Heart left ventricle (tissue), 16 donors: ENCODE data around the gene PLCG2. TPM values are rescaled to one million over a fixed set of nuclear protein-coding genes. Genes with fewer than 3 reads are reported as not detected.
"Not testable (repeated sequence)": the region's sequence is repeated elsewhere in the genome, so short reads cannot be mapped to it uniquely, and the experiment has no call there.

Experiments used
- ATAC-seq, 4 donors: fragments of 200-7000 bp; cut with Tn5 transposase; one replicate each; pipeline ENCODE4 v1.9.1; 2020 to 2022; ENCODE audit warnings: moderate library complexity in 4 of 4, mild to moderate bottlenecking in 3 of 4, moderate number of reproducible peaks in 1 of 4
- DNase-seq, 5 donors: peaks; one replicate each; pipeline ENCODE4 v3.0.0-alpha.2; 2020
- H3K27ac ChIP-seq, 12 donors: fragments of 200-600 bp; sonication (generic) in 4 of 12; one replicate each; pipeline versions ENCODE4 v1.5.0 to v1.8.0; 2016 to 2022; ENCODE audit warnings: mild to moderate bottlenecking in 2 of 12
- H3K27me3 ChIP-seq, 9 donors: fragments of 200-600 bp; sonication (generic) in 2 of 9; one replicate each; pipeline versions ENCODE4 v1.5.1 to v1.8.0; 2016 to 2022; ENCODE audit warnings: mild to moderate bottlenecking in 3 of 9
- H3K36me3 ChIP-seq, 9 donors: fragments of 200-600 bp; sonication (generic) in 2 of 9; one replicate each; pipeline versions ENCODE4 v1.5.0 to v1.8.0; 2018 to 2022; ENCODE audit warnings: mild to moderate bottlenecking in 2 of 9
- H3K4me1 ChIP-seq, 12 donors: fragments of 200-600 bp; sonication (generic) in 4 of 12; one replicate each; pipeline versions ENCODE4 v1.5.0 to v1.8.0; 2016 to 2022; ENCODE audit warnings: mild to moderate bottlenecking in 3 of 12
- H3K4me3 ChIP-seq, 12 donors: fragments of 200-600 bp; sonication (generic) in 4 of 12; one replicate each; pipeline versions ENCODE4 v1.5.0 to v1.8.0; 2017 to 2022; ENCODE audit warnings: mild to moderate bottlenecking in 9 of 12, moderate library complexity in 4 of 12
- H3K9me3 ChIP-seq, 12 donors: fragments of 200-600 bp; sonication (generic) in 4 of 12; one replicate each; pipeline versions ENCODE4 v1.5.0 to v1.8.0; 2016 to 2022; ENCODE audit warnings: mild to moderate bottlenecking in 1 of 12
- POLR2A ChIP-seq, 2 donors: fragments of 450-650 bp; IDR thresholded peaks; one replicate each; pipeline ENCODE4 v1.6.1; 2017; ENCODE audit warnings: antibody characterized with exemption in 2 of 2, mild to moderate bottlenecking in 2 of 2, moderate library complexity in 2 of 2
- WGBS, 4 donors: extraction: QIAGEN DNeasy Blood & Tissue Kit in 2 of 4; methylation state at CpG; one replicate each; pipeline versions ENCODE4 v1.1.5 to v1.1.7; 2013 to 2018; 5-methylcytosine and 5-hydroxymethylcytosine counted together
- intact Hi-C, 10 donors: fragments of 100-400 bp; cut with DNase I; formaldehyde crosslinking; loops; one replicate each; pipeline versions ENCODE4 v1.11.1 to v1.14.2; 2022
- polyA plus RNA-seq, 2 donors: library from polyadenylated mRNA; stranded (reverse); fragments of 200-250 nt; gene quantifications; one replicate each; pipeline ENCODE4 v1.2.3, GENCODE V29; 2013
- total RNA-seq, 9 donors: library from RNA; depleted of rRNA in 2 of 9; stranded (reverse); fragments of >200 nt in 2 of 9; fragmentation: NEBNext Ultra II Directional in 3 of 9; extraction: Animal tissue kit (Norgen Biotek cat#: 25700) in 3 of 9; gene quantifications; one replicate each; pipeline versions ENCODE4 v1.1.0 to v1.2.4, GENCODE V29; 2016 to 2023
- TF ChIP-seq, protein P1 (sequence below), 12 donors: fragments of 200-600 bp; sonication (generic) in 4 of 12; IDR thresholded peaks; one replicate each; pipeline versions ENCODE4 v1.5.0 to v1.8.0; 2018 to 2022; ENCODE audit warnings: antibody characterized with exemption in 12 of 12, mild to moderate bottlenecking in 5 of 12
- donor health status: ischemic (EF 13 %, LVEDD 7.1; RV severe dilation, severe dysfunction).
- donor health status: healthy with polysubstance abuse.
- donor health status: DM: no; HTN: yes; CAD: no.
- donor health status: DM: no; HTN: no; CAD: no.
- donor health status: ischemic (EF 25% LVEDD 6.9; RV normal size, moderate dysfunction).
- donor health status: ischemic (EF 25% LVEDD 5.7; RV mildly dilated, moderate dysfunction).
- donor health status: healthy.
- donor health status: DM: yes; HTN: yes; CAD: no.
- donor health status: ischemic (EF 35%, LVEDD 5.7; RV mildly dilated, moderate dysfunction).
- donor health status: nonischemic (EF 11% LVEDD 7.7; RV severe dilation, severe dysfunction).
- donor health status: DM: yes; HTN: yes; CAD: no.
- donor health status: PGD.
- donor health status: ischemic (EF 29% LVEDD 5.4; RV normal size, mild dysfunction).
- donor health status: nonischemic (EF 23%, LVEDD 6.1; RV moderate dilation, normal function).

Gene PLCG2
- total and polyA plus RNA-seq, 11 donors, result 2.0 to 35.4 (median 4.7) TPM

GRCh38 chr16:81798311-81799137 lies 19.4 kb downstream of the PLCG2 start:
- H3K4me1 ChIP-seq, result peaks cover 0 to 40% (median 6%) of the 10 kb centered on the region in 12 donors
- DNase-seq (no peak), ATAC-seq (peak in 3 of 4 donors; percentile 51 to 60 (median 56))
- WGBS, 4 donors, result 40 to 60% (median 53%) methylated on average over 14 of the region's 14 CpGs
- no peaks in the 10 kb centered on the region for H3K27me3 ChIP-seq
- peak overlapping the region in 1 of 12 donors; percentile 79 for H3K27ac ChIP-seq
- TF ChIP-seq, protein P1, sequence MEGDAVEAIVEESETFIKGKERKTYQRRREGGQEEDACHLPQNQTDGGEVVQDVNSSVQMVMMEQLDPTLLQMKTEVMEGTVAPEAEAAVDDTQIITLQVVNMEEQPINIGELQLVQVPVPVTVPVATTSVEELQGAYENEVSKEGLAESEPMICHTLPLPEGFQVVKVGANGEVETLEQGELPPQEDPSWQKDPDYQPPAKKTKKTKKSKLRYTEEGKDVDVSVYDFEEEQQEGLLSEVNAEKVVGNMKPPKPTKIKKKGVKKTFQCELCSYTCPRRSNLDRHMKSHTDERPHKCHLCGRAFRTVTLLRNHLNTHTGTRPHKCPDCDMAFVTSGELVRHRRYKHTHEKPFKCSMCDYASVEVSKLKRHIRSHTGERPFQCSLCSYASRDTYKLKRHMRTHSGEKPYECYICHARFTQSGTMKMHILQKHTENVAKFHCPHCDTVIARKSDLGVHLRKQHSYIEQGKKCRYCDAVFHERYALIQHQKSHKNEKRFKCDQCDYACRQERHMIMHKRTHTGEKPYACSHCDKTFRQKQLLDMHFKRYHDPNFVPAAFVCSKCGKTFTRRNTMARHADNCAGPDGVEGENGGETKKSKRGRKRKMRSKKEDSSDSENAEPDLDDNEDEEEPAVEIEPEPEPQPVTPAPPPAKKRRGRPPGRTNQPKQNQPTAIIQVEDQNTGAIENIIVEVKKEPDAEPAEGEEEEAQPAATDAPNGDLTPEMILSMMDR (IDR thresholded peaks at IDR 0.05), result no peak
- TF ChIP-seq POLR2A (IDR thresholded peaks at IDR 0.05), result no peak
- intact Hi-C loops, result loop anchor here in 1 of 10 donors (10.0 kb wide), 1 partner anchor 56 kb away; no protein-coding TSS in a partner anchor
- H3K36me3 ChIP-seq, result peaks cover 0 to 4% (median 0%) of the 10 kb centered on the region in 9 donors
- no peak overlapping the region for H3K4me3 ChIP-seq
- no peaks in the 10 kb centered on the region for H3K9me3 ChIP-seq

GRCh38 chr16:81799138-81799504 lies 20.0 kb downstream of the PLCG2 start:
- no peak for DNase-seq
- Histone ChIP-seq H3K9me3 (no peaks in the 10 kb centered on the region), H3K36me3 (peaks cover 0 to 4% (median 0%) of the 10 kb centered on the region in 9 donors), H3K27me3 (no peaks in the 10 kb centered on the region), H3K27ac (peak overlapping the region in 1 of 12 donors; percentile 79), H3K4me1 (peaks cover 0 to 43% (median 6%) of the 10 kb centered on the region in 12 donors), H3K4me3 (no peak overlapping the region)
- no peak for ATAC-seq
- intact Hi-C loops, result loop anchor here in 1 of 10 donors (10.0 kb wide), 1 partner anchor 56 kb away; no protein-coding TSS in a partner anchor
- WGBS, 4 donors, result 81 to 91% (median 86%) methylated on average over 2 of the region's 2 CpGs
- TF ChIP-seq, protein P1 (IDR thresholded peaks at IDR 0.05), result no peak
- TF ChIP-seq POLR2A (IDR thresholded peaks at IDR 0.05), result no peak

- ATAC-seq, H3K36me3 ChIP-seq, intact Hi-C loops, H3K27me3 ChIP-seq, H3K27ac ChIP-seq, H3K9me3 ChIP-seq, H3K4me3 ChIP-seq, DNase-seq: not testable (repeated sequence)
- WGBS, 4 donors, result 95 to 96% (median 95%) methylated on average over 5 of the region's 5 CpGs
- H3K4me1 ChIP-seq, result peaks cover 0 to 37% (median 6%) of the 10 kb centered on the region in 12 donors
Measured at GRCh38 chr16:81801724-81802123, 22.6 kb downstream of the PLCG2 start.

DNA sequence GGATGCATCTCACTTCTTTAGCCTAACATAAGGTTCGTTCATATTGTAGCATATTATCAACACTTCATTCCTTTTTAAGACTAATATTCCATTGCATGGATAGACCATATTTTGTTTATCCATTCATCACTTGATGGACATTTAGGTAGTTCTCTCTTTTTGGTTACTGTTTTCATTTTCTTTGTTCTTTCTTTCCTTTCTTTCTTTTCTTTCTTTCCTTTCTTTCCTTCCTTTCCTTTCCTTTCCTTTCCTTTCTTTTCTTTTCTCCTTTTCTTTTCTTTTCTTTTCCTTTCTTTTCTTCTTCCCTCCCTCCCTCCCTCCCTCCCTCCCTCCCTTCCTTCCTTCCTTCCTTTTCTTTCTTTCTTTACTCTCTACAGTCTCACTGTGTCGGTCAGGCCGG lies 24.2 kb downstream of the PLCG2 start:
- ATAC-seq (no peak), DNase-seq (no peak)
- no peak for TF ChIP-seq POLR2A (IDR thresholded peaks at IDR 0.05)
- TF ChIP-seq, protein P1 (IDR thresholded peaks at IDR 0.05), result no peak
- 92 to 93% (median 93%) methylated on average over 3 of the region's 3 CpGs for WGBS, 4 donors
- Histone ChIP-seq H3K36me3 (no peaks in the 10 kb centered on the region), H3K4me3 (no peak overlapping the region), H3K4me1 (peaks cover 0 to 20% (median 5%) of the 10 kb centered on the region in 12 donors), H3K27ac (no peak overlapping the region), H3K9me3 (no peaks in the 10 kb centered on the region), H3K27me3 (no peaks in the 10 kb centered on the region)
- intact Hi-C loops, result no loop called here
